Vagina (tissue), 2 donors: ENCODE measurements around the gene ALOX15B.

ENCODE experiments used
- CTCF ChIP-seq, 3 experiments: fragments of 450-650 bp in 2 of 3; fragments of 200-600 bp in 1 of 3; sonication (generic) in 1 of 3; IDR thresholded peaks; one replicate each; pipeline ENCODE4 v1.5.1; 2017 to 2019; ENCODE audit warnings: antibody characterized with exemption in 3 of 3, mild to moderate bottlenecking in 2 of 3, moderate library complexity in 2 of 3
- POLR2AphosphoS5 ChIP-seq, 2 donors: sonication (generic); formaldehyde crosslinking; IDR thresholded peaks; one replicate each; pipeline ENCODE4 v1.9.0; 2017; ENCODE audit warnings: antibody characterized with exemption in 2 of 2, mild to moderate bottlenecking in 2 of 2, low read depth in 1 of 2; ENCODE audit not compliant: insufficient read depth in 1 of 2

- no peak for TF ChIP-seq CTCF (IDR thresholded peaks at IDR 0.05)
- no peak for TF ChIP-seq POLR2AphosphoS5 (IDR thresholded peaks at IDR 0.05; ENCODE audit: insufficient read depth in 1 of 2, low read depth in 1 of 2)
Measured at GRCh38 chr17:8059131-8059530, 20.3 kb downstream of the ALOX15B start.
